PC-9 (cell line): ENCODE results near the gene AKAP6. TPM values are rescaled to one million over a fixed set of nuclear protein-coding genes. Genes with fewer than 3 reads are reported as not detected.

ENCODE experiments used
- BruUV-seq: library from RNA; stranded (reverse); fragments of 400-500 nt; replicated peaks from 2 replicates; lab custom pipeline; 2021; lab: Mats Ljungman, UMichigan
- CTCF ChIA-PET: fragments of 300-600 bp; sonication (Branson Sonifier 250); formaldehyde crosslinking; loops from one replicate; lab custom pipeline; 2022; ENCODE audit warnings: antibody characterized with exemption; lab: Charles Lee
- POLR2A ChIA-PET: fragments of 300-600 bp; sonication (Branson Sonifier 250); formaldehyde crosslinking; loops from one replicate; lab custom pipeline; 2022; ENCODE audit warnings: antibody characterized with exemption; ENCODE audit not compliant: unreplicated experiment; lab: Charles Lee
- DNase-seq, 2 experiments: peaks; one replicate each; pipeline versions ENCODE4 v3.0.0 to v3.0.0-alpha.2; 2015 to 2022; ENCODE audit warnings: mixed read lengths in 1 of 2
- H2AFZ ChIP-seq: fragments of 200-600 bp; sonication (generic); 2 replicates; pipeline ENCODE4 v1.8.1; 2017; ENCODE audit warnings: antibody characterized with exemption
- H3F3A ChIP-seq: fragments of 200-600 bp; sonication (generic); 2 replicates; pipeline ENCODE4 v1.8.1; 2017; ENCODE audit warnings: antibody characterized with exemption, mild to moderate bottlenecking, low read depth; ENCODE audit not compliant: insufficient read depth
- H3K27ac ChIP-seq: fragments of 200-600 bp; sonication (generic); 2 replicates; pipeline ENCODE4 v1.6.1; 2016; ENCODE audit warnings: mixed run types
- H3K27me3 ChIP-seq: fragments of 200-600 bp; sonication (generic); 2 replicates; pipeline ENCODE4 v1.6.1; 2016; ENCODE audit warnings: low read depth, mixed run types; ENCODE audit not compliant: insufficient read depth
- H3K36me3 ChIP-seq: fragments of 200-600 bp; sonication (generic); 2 replicates; pipeline ENCODE4 v1.6.1; 2016; ENCODE audit warnings: low read depth, mixed run types
- H3K4me1 ChIP-seq: fragments of 200-600 bp; sonication (generic); replicated peaks from 2 replicates; pipeline ENCODE4 v1.6.1; 2016; ENCODE audit warnings: mixed run types; ENCODE audit not compliant: insufficient read depth
- H3K4me2 ChIP-seq: fragments of 200-600 bp; sonication (generic); 2 replicates; pipeline ENCODE4 v1.6.1; 2017; ENCODE audit warnings: mixed run types
- H3K4me3 ChIP-seq: fragments of 200-600 bp; sonication (generic); 2 replicates; pipeline ENCODE4 v1.6.1; 2016; ENCODE audit warnings: mixed run types
- H3K79me2 ChIP-seq: fragments of 200-600 bp; sonication (generic); 2 replicates; pipeline ENCODE4 v1.6.1; 2017; ENCODE audit warnings: low read depth, mixed run types
- H3K9me2 ChIP-seq: fragments of 200-600 bp; sonication (generic); 2 replicates; pipeline ENCODE4 v1.8.1; 2017; ENCODE audit warnings: mild to moderate bottlenecking; ENCODE audit not compliant: insufficient read depth
- H3K9me3 ChIP-seq: fragments of 200-600 bp; sonication (generic); 2 replicates; pipeline ENCODE4 v1.8.1; 2016; ENCODE audit warnings: low read depth; ENCODE audit not compliant: insufficient read depth
- H4K20me1 ChIP-seq: fragments of 200-600 bp; sonication (generic); 2 replicates; pipeline ENCODE4 v1.8.1; 2017; ENCODE audit not compliant: insufficient read depth
- EZH2 ChIP-seq: fragments of 200-600 bp; sonication (generic); IDR thresholded peaks from 2 replicates; pipeline ENCODE4 v1.8.0; 2017; ENCODE audit warnings: antibody characterized with exemption, low read depth
- intact Hi-C: fragments of 100-400 bp; cut with micrococcal nuclease; formaldehyde crosslinking; loops from one replicate; pipeline ENCODE4 v1.10.0; 2022; ENCODE audit not compliant: unreplicated experiment
- total RNA-seq: library from RNA; stranded (reverse); gene quantifications from 2 replicates; pipeline ENCODE4 v1.2.3, GENCODE V29; 2021
- TF ChIP-seq, protein P1 (sequence below): fragments of 200-600 bp; sonication (generic); conservative IDR thresholded peaks from 2 replicates; pipeline ENCODE4 v1.6.1; 2017; ENCODE audit warnings: mixed run types, antibody characterized with exemption, mild to moderate bottlenecking, moderate library complexity

The AKAP6 gene
- total RNA-seq, 1 experiment from 2014 or later, result 2.8 TPM

DNA sequence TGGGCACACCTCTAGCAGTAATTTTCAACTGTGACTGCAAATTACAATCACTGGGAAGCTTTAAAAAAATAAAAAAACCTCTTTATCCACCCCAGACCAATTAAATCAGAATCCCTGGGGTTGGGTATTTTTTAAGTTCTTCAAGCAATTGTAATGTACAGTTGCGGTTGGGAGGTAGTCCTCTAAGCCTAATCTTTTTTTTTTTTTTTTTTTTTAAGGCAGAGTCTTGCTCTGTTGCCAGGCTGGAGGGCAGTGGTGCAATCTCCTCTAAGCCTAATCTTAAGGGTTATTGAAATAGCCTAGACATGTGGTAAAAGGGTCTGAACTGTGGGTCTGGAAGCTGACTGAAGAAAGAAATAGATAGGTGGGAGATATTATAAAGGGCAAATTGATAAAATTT is 230.5 kb downstream of the AKAP6 start:
- TF ChIP-seq EZH2, result no peak
- TF ChIP-seq, protein P1, sequence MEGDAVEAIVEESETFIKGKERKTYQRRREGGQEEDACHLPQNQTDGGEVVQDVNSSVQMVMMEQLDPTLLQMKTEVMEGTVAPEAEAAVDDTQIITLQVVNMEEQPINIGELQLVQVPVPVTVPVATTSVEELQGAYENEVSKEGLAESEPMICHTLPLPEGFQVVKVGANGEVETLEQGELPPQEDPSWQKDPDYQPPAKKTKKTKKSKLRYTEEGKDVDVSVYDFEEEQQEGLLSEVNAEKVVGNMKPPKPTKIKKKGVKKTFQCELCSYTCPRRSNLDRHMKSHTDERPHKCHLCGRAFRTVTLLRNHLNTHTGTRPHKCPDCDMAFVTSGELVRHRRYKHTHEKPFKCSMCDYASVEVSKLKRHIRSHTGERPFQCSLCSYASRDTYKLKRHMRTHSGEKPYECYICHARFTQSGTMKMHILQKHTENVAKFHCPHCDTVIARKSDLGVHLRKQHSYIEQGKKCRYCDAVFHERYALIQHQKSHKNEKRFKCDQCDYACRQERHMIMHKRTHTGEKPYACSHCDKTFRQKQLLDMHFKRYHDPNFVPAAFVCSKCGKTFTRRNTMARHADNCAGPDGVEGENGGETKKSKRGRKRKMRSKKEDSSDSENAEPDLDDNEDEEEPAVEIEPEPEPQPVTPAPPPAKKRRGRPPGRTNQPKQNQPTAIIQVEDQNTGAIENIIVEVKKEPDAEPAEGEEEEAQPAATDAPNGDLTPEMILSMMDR, result no peak
- Histone ChIP-seq H3K4me2 (no peak overlapping the region), H3K9me2 (no peaks in the 10 kb centered on the region), H3K27ac (no peak overlapping the region), H4K20me1 (no peaks in the 10 kb centered on the region), H3F3A (no peaks in the 10 kb centered on the region), H3K27me3 (no peaks in the 10 kb centered on the region), H3K4me1 (no peaks in the 10 kb centered on the region), H3K79me2 (no peaks in the 10 kb centered on the region), H3K36me3 (no peaks in the 10 kb centered on the region), H3K4me3 (no peak overlapping the region), H2AFZ (no peak overlapping the region), H3K9me3 (no peaks in the 10 kb centered on the region)
- POLR2A ChIA-PET, result interaction anchor here (0.6 kb wide), 1 partner anchor 483 kb away, joined by 14 read pairs; no protein-coding TSS in a partner anchor
- DNase-seq, result no peak
- CTCF ChIA-PET, result interaction anchor here (0.6 to 0.7 kb wide), 3 partner anchors 316 to 1206 kb away, joined by 3 to 5 read pairs (median 3); no protein-coding TSS in a partner anchor
- intact Hi-C loops, result no loop called here
- BruUV-seq, result no TSS peak

DNA sequence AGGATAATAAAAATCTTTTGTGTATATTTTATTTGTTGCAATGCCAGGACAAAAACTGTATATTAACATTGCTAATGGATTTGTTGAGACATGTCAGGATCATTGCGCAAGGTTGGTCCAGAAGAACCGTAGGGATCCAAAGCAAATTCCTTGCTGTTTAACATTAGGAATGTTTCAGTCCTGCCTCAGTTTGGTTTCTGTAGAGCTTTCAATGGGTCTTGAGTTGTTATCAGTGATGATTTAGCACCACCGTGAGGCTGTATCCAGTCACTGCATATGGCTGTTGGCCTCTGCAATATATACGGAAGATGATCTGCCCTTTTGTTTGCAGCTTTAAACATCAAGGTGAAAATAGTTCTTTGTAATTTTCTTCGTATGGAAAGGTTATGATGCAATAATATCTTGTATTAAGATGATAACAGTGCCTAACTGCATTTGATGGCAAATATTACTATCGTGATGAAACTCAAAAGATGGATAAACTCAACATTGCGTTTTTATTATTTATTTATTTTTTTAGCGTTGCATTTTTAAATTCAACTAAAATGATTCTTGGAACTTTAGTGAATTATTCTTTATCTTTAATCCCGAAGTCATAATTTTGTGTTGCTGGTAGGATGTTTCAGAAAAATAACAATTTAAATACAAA is 231.2 kb downstream of the AKAP6 start:
- Histone ChIP-seq H3K36me3 (no peaks in the 10 kb centered on the region), H2AFZ (no peak overlapping the region), H3K79me2 (no peaks in the 10 kb centered on the region), H3F3A (no peaks in the 10 kb centered on the region), H3K27ac (no peak overlapping the region), H3K9me3 (no peaks in the 10 kb centered on the region), H3K4me3 (no peak overlapping the region), H3K27me3 (no peaks in the 10 kb centered on the region), H3K9me2 (no peaks in the 10 kb centered on the region), H4K20me1 (no peaks in the 10 kb centered on the region), H3K4me2 (no peak overlapping the region), H3K4me1 (no peaks in the 10 kb centered on the region)
- peak; percentile 45 to 47 for DNase-seq
- POLR2A ChIA-PET, result interaction anchor here (0.6 kb wide), 1 partner anchor 484 kb away, joined by 14 read pairs; no protein-coding TSS in a partner anchor
- intact Hi-C loops, result loop anchor here (2.0 to 10.0 kb wide), 4 partner anchors 88 to 626 kb away; partner anchors contain the start of gene ARHGAP5
- no TSS peak for BruUV-seq
- TF ChIP-seq, protein P1, result peak; percentile 90
- no peak for TF ChIP-seq EZH2
- CTCF ChIA-PET, result no interaction called here

DNA sequence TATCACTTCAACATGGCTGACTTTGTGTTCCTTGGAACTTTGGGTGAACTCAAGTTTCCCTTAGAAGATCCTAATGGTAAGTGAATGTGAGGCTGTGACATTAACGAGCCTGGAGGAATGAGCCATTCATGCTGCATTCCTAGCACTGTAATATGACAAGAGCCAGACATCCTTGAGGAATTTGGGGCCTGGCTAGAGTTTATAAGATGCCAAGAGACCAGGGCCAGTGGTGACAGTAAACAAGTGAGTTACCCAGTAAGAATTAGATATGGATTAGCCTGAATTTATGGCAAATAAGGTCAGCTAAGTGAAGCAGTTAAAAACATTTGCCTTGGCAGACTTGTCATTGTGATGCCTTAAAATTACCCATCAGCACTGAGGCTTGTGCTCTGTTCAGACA is 232.4 kb downstream of the AKAP6 start:
- H3K9me3 ChIP-seq, result no peaks in the 10 kb centered on the region
- POLR2A ChIA-PET, result no interaction called here
- H3K4me1 ChIP-seq, result no peaks in the 10 kb centered on the region
- H3F3A ChIP-seq, result no peaks in the 10 kb centered on the region
- H3K4me3 ChIP-seq, result no peak overlapping the region
- H3K27ac ChIP-seq, result no peak overlapping the region
- CTCF ChIA-PET, result no interaction called here
- no peaks in the 10 kb centered on the region for H3K27me3 ChIP-seq
- H3K79me2 ChIP-seq, result no peaks in the 10 kb centered on the region
- TF ChIP-seq, protein P1, result no peak
- TF ChIP-seq EZH2, result no peak
- BruUV-seq, result no TSS peak
- intact Hi-C loops, result loop anchor here (2.0 to 10.0 kb wide), 4 partner anchors 89 to 627 kb away; partner anchors contain the start of gene ARHGAP5
- no peaks in the 10 kb centered on the region for H3K9me2 ChIP-seq
- no peak overlapping the region for H2AFZ ChIP-seq
- peak; percentile 0 to 68 for DNase-seq
- H3K4me2 ChIP-seq, result no peak overlapping the region
- H4K20me1 ChIP-seq, result no peaks in the 10 kb centered on the region
- no peaks in the 10 kb centered on the region for H3K36me3 ChIP-seq
